CD4-positive, alpha-beta T cell treated with Interleukin-15 for 4 hours (primary cell): Measurements from ENCODE around the gene CFAP74.

Source experiments
- DNase-seq: peaks from one replicate; pipeline ENCODE4 v3.0.0-alpha.2; 2020; ENCODE audit warnings: low spot score

Gene CFAP74

GRCh38 chr1:1916851-1917251 lies 86.7 kb downstream of the CFAP74 start:
- no peak for DNase-seq

DNA sequence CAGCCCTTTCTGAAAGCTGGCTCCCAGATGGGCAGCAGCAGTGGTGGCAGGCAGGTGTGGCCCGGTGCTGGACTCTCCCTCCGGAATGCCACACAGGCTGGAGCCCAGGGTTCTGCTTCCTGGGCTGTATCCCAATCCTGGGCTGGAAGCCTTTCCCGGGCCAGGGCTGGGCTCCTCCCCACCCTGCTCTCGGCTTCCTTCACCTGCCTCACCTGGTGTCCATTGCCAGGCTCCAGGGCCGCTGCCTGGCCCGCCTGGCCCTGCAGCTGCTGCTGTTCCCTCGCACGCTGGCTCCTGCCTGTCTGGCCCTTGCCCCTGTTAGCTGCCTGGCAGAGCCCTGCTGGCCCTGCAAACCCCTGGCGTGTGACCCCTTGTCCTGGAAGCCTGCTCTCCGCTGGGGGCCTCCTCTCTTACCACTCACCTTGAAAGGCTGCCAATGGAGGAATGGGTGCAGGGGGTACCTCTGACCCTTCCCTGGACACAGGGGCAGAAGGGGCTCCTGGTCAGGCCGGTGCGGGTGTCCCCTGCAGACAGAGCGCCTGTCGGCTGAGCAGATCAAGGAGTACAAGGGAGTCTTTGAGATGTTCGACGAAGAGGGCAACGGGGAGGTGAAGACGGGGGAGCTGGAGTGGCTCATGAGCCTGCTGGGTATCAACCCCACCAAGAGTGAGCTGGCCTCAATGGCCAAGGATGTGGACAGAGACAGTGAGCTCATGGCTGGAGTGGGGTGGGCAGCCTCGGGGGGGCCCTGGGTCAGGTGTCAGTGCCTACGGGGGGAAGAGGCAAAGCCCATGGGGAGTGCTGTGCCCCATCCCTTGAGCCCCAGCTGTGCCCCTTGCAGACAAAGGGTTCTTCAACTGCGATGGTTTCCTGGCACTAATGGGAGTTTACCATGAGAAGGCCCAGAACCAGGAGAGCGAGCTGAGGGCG lies 87.4 kb downstream of the CFAP74 start:
- no peak for DNase-seq

- no peak for DNase-seq
Observed at GRCh38 chr1:1914971-1915692, 88.5 kb downstream of the CFAP74 start, which contains the start of gene CALML6. Gene CALML6 (plus strand): TSS chr1:1915260. CDS start chr1:1915281, 21 bp downstream.

- no peak for DNase-seq
Observed at GRCh38 chr1:1914101-1914970, 89.2 kb downstream of the CFAP74 start.

DNA sequence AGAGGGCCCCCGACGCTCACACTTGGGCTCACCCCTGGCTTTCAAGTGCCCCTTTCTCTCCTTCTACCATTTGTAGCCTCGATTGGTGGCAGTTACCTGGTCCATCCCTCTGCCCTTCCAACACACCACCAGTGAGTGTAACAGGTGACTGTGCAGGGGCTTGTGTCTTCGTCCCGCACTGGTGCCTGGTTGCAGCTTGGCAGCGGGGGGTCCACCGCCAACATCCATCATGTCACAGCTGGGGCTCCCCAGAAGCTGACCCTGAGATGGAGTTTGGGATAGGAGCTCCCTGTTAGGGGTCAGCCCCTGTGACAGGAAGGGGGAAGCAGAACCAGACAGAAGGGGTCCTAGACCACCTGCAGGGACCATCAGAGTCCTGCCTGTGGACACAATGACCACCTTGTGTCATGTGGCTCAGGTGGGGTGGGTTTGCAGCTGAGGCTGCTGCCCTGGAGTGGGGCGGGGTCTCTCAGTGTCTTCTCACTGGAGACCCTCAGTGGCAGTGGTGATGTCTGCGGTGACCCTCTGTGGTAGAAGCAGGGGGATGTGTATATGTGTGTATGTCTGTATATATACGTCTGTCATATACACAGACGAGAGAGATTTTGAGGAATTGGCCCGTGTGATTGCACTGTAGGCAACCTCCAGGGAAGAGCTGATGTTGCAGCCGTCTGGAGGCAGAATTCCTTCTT lies 92.1 kb downstream of the CFAP74 start:
- no peak for DNase-seq

GRCh38 chr1:1910651-1911331 lies 92.8 kb downstream of the CFAP74 start:
- no peak for DNase-seq

DNA sequence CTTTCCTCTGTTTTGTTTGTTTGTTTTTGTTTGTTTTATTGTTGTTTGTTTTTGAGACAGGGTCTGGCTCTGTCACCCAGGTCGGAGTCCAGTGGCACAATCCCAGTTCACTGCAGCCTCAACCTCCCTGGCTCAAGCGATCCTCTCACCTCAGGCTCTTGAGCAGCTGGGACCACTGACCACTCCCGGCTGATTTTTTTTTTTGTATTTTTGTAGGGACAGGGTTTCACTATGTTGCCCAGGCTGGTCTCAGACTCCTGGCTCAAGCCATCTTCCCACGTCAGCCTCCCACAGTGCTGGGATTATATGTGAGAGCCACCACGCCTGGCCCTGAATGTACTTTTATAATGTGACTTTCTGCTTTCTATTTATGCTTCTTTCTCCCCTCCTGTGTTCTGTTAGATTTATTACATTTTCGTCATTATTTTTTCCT lies 93.5 kb downstream of the CFAP74 start:
- DNase-seq = no peak

GRCh38 chr1:1908506-1908791 lies 95.1 kb downstream of the CFAP74 start:
- DNase-seq = no peak

DNA sequence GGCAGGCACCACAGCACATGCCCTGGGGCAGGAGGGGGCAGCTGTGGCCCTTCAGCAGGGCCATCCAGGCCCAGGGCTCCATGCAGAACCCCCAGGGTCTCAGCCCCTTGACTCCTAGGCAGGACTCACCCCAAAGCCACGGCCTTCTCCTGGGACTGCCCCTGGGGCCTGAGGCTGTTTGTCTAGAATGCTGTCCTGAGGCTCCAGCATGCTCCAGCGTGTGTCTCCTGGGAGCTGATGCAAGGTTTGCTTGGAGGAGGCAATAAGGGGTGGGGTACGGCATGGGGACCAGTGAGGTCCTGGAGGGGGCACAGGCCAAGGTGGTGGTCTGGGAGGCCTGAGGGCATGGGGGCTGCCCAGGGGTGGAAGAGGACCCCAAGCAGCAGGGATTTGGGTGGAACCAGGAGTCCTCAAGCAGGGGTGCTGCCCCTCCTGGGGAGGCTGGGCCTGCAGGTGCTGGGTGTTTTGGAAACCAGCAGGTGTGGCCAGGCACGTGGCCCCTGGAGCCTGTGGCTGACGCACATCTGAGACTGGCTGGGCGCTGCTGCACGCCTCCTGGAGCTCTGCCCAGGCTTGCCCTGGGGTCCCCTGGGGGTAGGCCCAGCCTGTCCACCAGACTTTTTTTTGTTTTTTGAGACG lies 96.4 kb downstream of the CFAP74 start:
- no peak for DNase-seq

DNA sequence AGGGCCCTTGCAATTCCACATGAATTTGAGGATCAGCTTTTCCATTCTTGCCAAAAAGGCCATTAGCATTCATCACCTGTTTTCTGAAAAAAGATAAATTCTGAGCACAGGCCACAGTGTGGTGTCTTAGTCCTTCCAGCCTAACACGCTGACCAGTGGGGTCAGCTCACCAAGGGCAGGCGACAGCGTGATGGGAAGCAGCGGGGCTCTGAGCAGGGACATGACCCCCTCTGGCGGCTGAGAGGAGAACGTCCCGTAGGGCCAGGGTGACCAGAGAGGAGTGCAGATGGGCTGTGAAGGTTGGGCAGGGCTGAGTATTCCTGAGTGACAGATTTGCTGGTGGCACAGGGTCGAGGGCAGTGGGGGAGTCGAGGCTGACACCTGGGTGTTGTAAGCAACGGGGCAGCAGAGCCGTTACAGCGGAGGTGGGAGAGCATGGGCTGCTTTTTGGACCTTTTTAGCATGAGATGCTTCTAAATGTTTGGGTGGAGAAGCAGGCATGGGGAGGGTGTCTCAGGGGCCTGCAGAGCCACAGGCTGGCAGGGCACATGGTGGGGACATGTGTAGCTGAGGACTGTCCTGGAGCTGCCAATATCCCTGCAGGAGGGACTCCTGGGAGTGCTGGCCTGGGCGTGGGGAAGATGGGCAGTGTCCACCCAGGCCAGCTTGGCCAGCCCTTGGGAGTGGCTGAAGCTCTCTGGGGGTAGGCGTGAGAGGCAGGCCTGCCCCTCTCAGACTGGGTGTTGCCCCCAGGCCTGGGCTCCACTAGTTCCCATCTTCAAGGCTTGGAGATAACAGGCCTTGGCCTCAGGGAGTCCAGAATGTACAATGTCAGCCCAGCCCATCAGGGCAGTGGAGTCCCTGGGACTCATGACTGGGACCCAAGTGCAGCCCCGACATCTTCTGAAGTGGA lies 97.1 kb downstream of the CFAP74 start:
- peak; percentile 64 for DNase-seq

GRCh38 chr1:1903224-1903623 lies 100.4 kb downstream of the CFAP74 start:
- no peak for DNase-seq

GRCh38 chr1:1901641-1902294 lies 101.8 kb downstream of the CFAP74 start:
- no peak for DNase-seq

DNA sequence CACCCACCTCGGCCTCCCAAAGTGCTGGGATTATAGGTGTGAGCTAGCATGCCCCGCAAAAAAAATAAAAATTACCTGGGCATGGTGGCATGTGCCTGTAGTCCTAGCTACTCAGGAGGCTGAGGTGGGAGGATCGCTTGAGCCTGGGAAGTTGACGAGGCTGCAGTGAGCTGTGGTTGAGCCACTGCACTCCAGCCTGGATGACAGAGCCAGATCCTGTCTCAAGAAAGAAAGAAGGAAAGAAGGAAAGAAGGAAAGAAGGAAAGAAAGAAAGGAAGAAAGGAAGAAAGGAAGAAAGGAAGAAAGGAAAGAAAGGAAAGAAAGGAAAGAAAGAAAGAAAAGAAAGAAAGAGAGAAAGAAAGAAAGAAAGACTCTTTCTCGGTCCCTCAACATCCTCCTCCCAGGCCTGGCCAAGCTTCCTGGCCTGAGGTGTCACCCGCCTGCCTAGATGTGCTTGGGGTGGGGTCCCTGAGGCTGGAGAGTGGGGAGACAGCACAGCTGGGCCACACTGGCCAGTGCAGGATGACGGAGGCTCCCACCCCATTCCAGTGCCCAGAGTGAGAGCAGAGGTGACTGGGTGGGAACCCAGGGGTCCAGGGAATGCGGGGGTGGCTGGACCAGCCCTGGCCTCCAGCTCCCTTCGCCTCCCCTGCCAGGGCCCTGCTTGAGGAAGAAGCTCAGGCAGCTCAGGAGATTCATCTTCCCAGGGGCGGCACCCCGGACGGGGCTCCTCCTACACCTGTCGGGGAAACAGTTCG lies 102.5 kb downstream of the CFAP74 start:
- no peak for DNase-seq

GRCh38 chr1:1899967-1900327 lies 103.6 kb downstream of the CFAP74 start:
- no peak for DNase-seq

- DNase-seq = peak; percentile 7
Observed at GRCh38 chr1:1899266-1899966, 104.2 kb downstream of the CFAP74 start.

- DNase-seq = no peak
Observed at GRCh38 chr1:1898246-1898933, 105.2 kb downstream of the CFAP74 start.
